A549 (cell line): ENCODE results near the gene ITSN1. TPM values are rescaled to one million over a fixed set of nuclear protein-coding genes. Genes with fewer than 3 reads are reported as not detected.

Experiments used
- ATAC-seq, 2 experiments: fragments of 200-7000 bp in 1 of 2; fragments of >200 bp in 1 of 2; cut with Nextera tagmentation in 1 of 2; cut with Tn5 transposase in 1 of 2; 3 replicates each; pipeline versions ENCODE4 v1.8.0 to v1.9.1; 2018 to 2020; ENCODE audit warnings: mild to moderate bottlenecking in 1 of 2, moderate library complexity in 1 of 2
- CTCF ChIA-PET: fragments of 300-600 bp; sonication (Branson Sonifier 250); formaldehyde crosslinking; extraction: SDS; loops from one replicate; lab custom pipeline; 2021; ENCODE audit warnings: antibody characterized with exemption, inconsistent platforms; lab: Yijun Ruan, JAX
- POLR2A ChIA-PET: fragments of 350-600 bp; formaldehyde crosslinking; extraction: SDS; loops from one replicate; lab custom pipeline; 2021; ENCODE audit warnings: antibody characterized with exemption, inconsistent platforms; lab: Yijun Ruan, JAX
- DNase-seq, 2 experiments: peaks; one replicate each; pipeline versions ENCODE4 v3.0.0 to v3.0.0-alpha.2; 2011 to 2016; ENCODE audit warnings: low read depth in 1 of 2, low spot score in 1 of 2
- FAIRE-seq: peaks from 2 replicates; lab custom pipeline; 2011; peaks lifted over from hg19 to GRCh38; lab: Jason Lieb, UNC
- H3K27ac ChIP-seq, 2 experiments: fragments of >200 bp; sonication (Bioruptor Twin); formaldehyde crosslinking; 3 replicates each; pipeline ENCODE4 v1.5.1; 2016 to 2017
- H3K4me1 ChIP-seq: fragments of >200 bp; sonication (Bioruptor Twin); formaldehyde crosslinking; 3 replicates; pipeline ENCODE4 v1.6.1; 2016
- H3K4me2 ChIP-seq: fragments of >200 bp; sonication (Bioruptor Twin); formaldehyde crosslinking; 3 replicates; pipeline ENCODE4 v1.6.1; 2016
- H3K4me3 ChIP-seq: fragments of >200 bp; sonication (Bioruptor Twin); formaldehyde crosslinking; 3 replicates; pipeline ENCODE4 v1.5.1; 2016
- H3K9me3 ChIP-seq: fragments of >200 bp; sonication (Bioruptor Twin); formaldehyde crosslinking; 3 replicates; pipeline ENCODE4 v1.6.1; 2016
- CBX8 ChIP-seq: fragments of 200-600 bp; sonication (generic); IDR thresholded peaks from 2 replicates; pipeline ENCODE4 v1.6.1; 2016
- EHMT2 ChIP-seq: fragments of 200-600 bp; sonication (generic); IDR thresholded peaks from 2 replicates; pipeline ENCODE4 v1.6.1; 2016; ENCODE audit warnings: antibody characterized with exemption, low read depth, mild to moderate bottlenecking, moderate library complexity
- ELK1 ChIP-seq: fragments of 150-350 bp; IDR thresholded peaks from 2 replicates; pipeline ENCODE4 v1.6.1; 2014; ENCODE audit warnings: low read depth, mild to moderate bottlenecking, low read length
- FOSL2 ChIP-seq, 2 experiments: fragments of 450-650 bp in 1 of 2; fragments of >200 bp in 1 of 2; sonication (Bioruptor Twin) in 1 of 2; formaldehyde crosslinking; IDR thresholded peaks; 2 replicates each; pipeline versions ENCODE4 v1.5.0 to v1.6.1; 2016 to 2020; ENCODE audit warnings: mild to moderate bottlenecking in 1 of 2, moderate library complexity in 1 of 2
- FOXS1 ChIP-seq: fragments of 250-450 bp; sonication (Bioruptor Pico); IDR thresholded peaks from 2 replicates; pipeline ENCODE4 v1.5.0; 2020; ENCODE audit warnings: mild to moderate bottlenecking, moderate library complexity
- HDAC2 ChIP-seq: fragments of 200-600 bp; sonication (generic); IDR thresholded peaks from 2 replicates; pipeline ENCODE4 v1.6.1; 2016
- HOXB13 ChIP-seq: fragments of 250-450 bp; sonication (Bioruptor Pico); IDR thresholded peaks from 2 replicates; pipeline ENCODE4 v1.5.0; 2020; ENCODE audit warnings: low read depth, mild to moderate bottlenecking, moderate library complexity
- JUN ChIP-seq, 2 experiments: fragments of >200 bp; sonication (Bioruptor Twin); formaldehyde crosslinking; IDR thresholded peaks; 2 replicates in 1 of 2; 3 replicates in 1 of 2; pipeline ENCODE4 v1.6.1; 2016 to 2017
- JUNB ChIP-seq: fragments of >200 bp; sonication (Bioruptor Twin); formaldehyde crosslinking; IDR thresholded peaks from 2 replicates; pipeline ENCODE4 v1.6.1; 2016
- MAFK ChIP-seq: fragments of 450-650 bp; IDR thresholded peaks from 2 replicates; pipeline ENCODE4 v1.6.1; 2014; ENCODE audit not compliant: partially characterized antibody
- RAD21 ChIP-seq, 2 experiments: fragments of >200 bp in 1 of 2; sonication (Bioruptor Twin) in 1 of 2; formaldehyde crosslinking in 1 of 2; IDR thresholded peaks in 1 of 2; conservative IDR thresholded peaks in 1 of 2; 2 replicates in 1 of 2; 3 replicates in 1 of 2; pipeline ENCODE4 v1.6.1; 2012 to 2018; ENCODE audit warnings: inconsistent platforms in 1 of 2
- REST ChIP-seq: fragments of 200-600 bp; sonication (generic); IDR thresholded peaks from 2 replicates; pipeline ENCODE4 v1.6.1; 2016; ENCODE audit warnings: antibody characterized with exemption, mild to moderate bottlenecking, moderate library complexity
- RNF2 ChIP-seq: fragments of 200-600 bp; sonication (generic); IDR thresholded peaks from 2 replicates; pipeline ENCODE4 v1.6.1; 2016; ENCODE audit warnings: low read depth, mild to moderate bottlenecking, antibody characterized with exemption, moderate library complexity, borderline replicate concordance
- TFCP2L1 ChIP-seq: fragments of 250-450 bp; sonication (Bioruptor Pico); IDR thresholded peaks from 2 replicates; pipeline ENCODE4 v1.5.0; 2021; ENCODE audit warnings: mild to moderate bottlenecking
- TP53 ChIP-seq: fragments of 250-450 bp; sonication (Bioruptor Pico); IDR thresholded peaks from 2 replicates; pipeline ENCODE4 v1.5.0; 2021; ENCODE audit warnings: mild to moderate bottlenecking, moderate library complexity
- ZC3H11A ChIP-seq: fragments of 450-650 bp; IDR thresholded peaks from 2 replicates; pipeline ENCODE4 v1.6.1; 2014; ENCODE audit warnings: antibody characterized with exemption, mild to moderate bottlenecking
- ZFP36 ChIP-seq: fragments of 450-650 bp; IDR thresholded peaks from 2 replicates; pipeline ENCODE4 v1.6.1; 2014; ENCODE audit warnings: borderline replicate concordance; ENCODE audit not compliant: partially characterized antibody
- WGBS: methylation state at CpG from one replicate; pipeline ENCODE4 v1.1.6; 2017; ENCODE audit errors: missing lambda C conversion rate; 5-methylcytosine and 5-hydroxymethylcytosine counted together
- polyA plus RNA-seq, 4 experiments: library from polyadenylated mRNA; depleted of rRNA in 3 of 4; stranded (reverse); fragments of >200 nt; fragmentation: RNase III in 1 of 4; extraction: RNeasy Plus Mini Kit Qiagen cat#74134 plus additional on column Dnase treatment in 1 of 4; gene quantifications; 2 replicates in 3 of 4; 3 replicates in 1 of 4; pipeline ENCODE4 v1.2.3, GENCODE V29; 2011 to 2017
- TF ChIP-seq, protein P1 (sequence below): IDR thresholded peaks from 2 replicates; pipeline ENCODE4 v1.6.1; 2012; ENCODE audit warnings: low read depth, borderline replicate concordance
- TF ChIP-seq, protein P2 (sequence below): fragments of >200 bp; sonication (Bioruptor Twin); formaldehyde crosslinking; IDR thresholded peaks from 3 replicates; pipeline ENCODE4 v1.5.1; 2016

Gene ITSN1
- polyA plus RNA-seq, 2 of the 4 experiments (the other 2 are of a cell fraction): 15.2 to 23.7 TPM

DNA sequence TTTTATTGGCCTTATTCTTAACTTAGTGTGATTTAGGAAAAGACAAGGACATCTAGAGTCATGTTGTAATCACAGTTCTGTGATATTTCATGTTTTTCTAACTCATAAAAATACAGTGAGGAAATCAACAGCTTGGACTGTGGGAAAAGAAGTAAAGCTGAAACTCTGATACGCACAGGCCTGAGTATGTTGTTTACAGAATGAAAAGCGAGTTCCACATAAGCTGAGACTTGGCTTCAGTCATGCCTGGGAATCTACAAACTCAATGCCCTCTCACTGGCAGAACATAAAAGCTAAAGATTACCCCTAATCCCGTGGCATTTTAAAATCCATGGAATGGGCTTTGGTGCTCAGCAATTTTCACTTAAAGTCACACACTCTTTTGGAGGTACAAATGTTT, 296.9 kb downstream of the ITSN1 start:
- no peak overlapping the region for H3K27ac ChIP-seq
- CTCF ChIA-PET: interaction anchor here (0.8 to 1.9 kb wide), 3 partner anchors 15 to 1272 kb away, joined by 3 to 16 read pairs (median 3); no protein-coding TSS in a partner anchor
- ATAC-seq (no peak), FAIRE-seq (no peak), DNase-seq (no peak)
- no peak overlapping the region for H3K4me3 ChIP-seq
- 80% methylated on average over 3 of the region's 3 CpGs for WGBS
- no peak overlapping the region for H3K4me2 ChIP-seq
- H3K9me3 ChIP-seq: no peaks in the 10 kb centered on the region
- TF ChIP-seq HDAC2: no peak
- TF ChIP-seq ELK1: no peak
- TF ChIP-seq RAD21 (conservative IDR thresholded peaks at IDR 0.05 in 1 of 2, IDR thresholded peaks at IDR 0.05 in 1 of 2): no peak
- no peak for TF ChIP-seq FOXS1 (CRISPR knock-in tag)
- TF ChIP-seq TP53 (CRISPR knock-in tag): no peak
- no peak for TF ChIP-seq CBX8
- no peak for TF ChIP-seq REST
- TF ChIP-seq JUNB: no peak
- no peak for TF ChIP-seq JUN (IDR thresholded peaks at IDR 0.05)
- TF ChIP-seq TFCP2L1 (CRISPR knock-in tag): no peak
- TF ChIP-seq ZFP36: no peak
- TF ChIP-seq, protein P1, sequence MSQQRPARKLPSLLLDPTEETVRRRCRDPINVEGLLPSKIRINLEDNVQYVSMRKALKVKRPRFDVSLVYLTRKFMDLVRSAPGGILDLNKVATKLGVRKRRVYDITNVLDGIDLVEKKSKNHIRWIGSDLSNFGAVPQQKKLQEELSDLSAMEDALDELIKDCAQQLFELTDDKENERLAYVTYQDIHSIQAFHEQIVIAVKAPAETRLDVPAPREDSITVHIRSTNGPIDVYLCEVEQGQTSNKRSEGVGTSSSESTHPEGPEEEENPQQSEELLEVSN: no peak
- POLR2A ChIA-PET: no interaction called here
- H3K4me1 ChIP-seq: no peaks in the 10 kb centered on the region

DNA sequence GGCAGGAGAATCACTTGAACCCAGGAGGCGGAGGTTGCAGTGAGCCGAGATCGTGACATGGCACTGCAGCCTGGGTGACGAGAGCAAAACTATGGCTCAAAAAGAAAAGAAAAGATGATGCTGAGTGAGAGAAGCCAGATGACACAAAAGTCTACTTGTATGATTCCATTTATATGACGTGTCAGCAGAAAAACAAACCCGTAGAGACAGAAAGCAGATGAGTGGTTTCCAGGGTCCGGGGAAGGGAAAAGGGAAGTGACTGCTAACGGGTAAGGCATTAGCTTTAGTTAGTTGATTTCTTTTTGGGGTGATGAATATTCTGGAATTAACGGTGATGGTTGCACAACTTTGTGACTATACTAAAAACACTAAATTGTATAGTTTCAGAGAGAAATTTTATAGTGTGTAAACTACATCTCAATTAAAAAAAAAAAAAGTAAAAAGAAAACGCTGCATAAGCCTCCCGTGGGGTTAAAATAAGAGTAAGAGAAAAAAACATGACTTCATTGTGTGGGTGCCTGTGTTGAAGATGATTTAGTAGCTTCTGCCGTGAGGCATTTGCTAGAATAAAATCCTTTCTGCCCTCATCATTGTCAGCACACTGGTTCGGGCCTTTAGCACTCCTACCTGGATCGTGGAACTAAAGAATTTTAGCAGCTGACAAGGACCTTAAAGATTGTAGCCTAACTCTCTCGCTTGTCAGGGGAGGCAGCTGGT, 298.0 kb downstream of the ITSN1 start:
- Histone ChIP-seq H3K9me3 (no peaks in the 10 kb centered on the region), H3K4me1 (no peaks in the 10 kb centered on the region), H3K4me2 (no peak overlapping the region), H3K27ac (no peak overlapping the region), H3K4me3 (no peak overlapping the region)
- no peak for DNase-seq
- CTCF ChIA-PET: interaction anchor here (0.6 to 1.8 kb wide), 4 partner anchors 17 to 427 kb away, joined by 3 to 9 read pairs (median 4); no protein-coding TSS in a partner anchor
- 91% methylated on average over 15 of the region's 15 CpGs for WGBS
- TF ChIP-seq HDAC2: no peak
- peak; percentile 86 for TF ChIP-seq MAFK
- ATAC-seq: no peak
- FAIRE-seq: no peak
- POLR2A ChIA-PET: interaction anchor here (0.6 kb wide), 1 partner anchor 24 kb away, joined by 5 read pairs; no protein-coding TSS in a partner anchor

DNA sequence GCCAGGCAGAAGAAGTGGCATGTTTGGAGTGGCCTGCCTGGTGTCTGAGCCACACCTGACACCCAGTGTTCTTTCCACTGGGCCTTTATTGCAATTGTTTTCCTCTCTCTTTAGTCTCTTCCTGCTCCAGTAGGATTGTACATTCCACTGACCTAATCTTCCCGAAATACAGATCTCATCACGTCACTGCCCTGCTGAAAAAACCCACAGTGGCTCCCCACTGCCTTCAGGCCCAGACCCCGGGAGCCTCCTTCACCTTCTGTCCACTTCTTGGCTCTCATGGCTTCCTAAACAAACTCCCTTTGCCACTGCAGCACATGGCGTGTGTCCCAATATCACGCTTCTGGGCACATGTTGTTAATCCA, 298.6 kb downstream of the ITSN1 start:
- Histone ChIP-seq H3K9me3 (no peaks in the 10 kb centered on the region), H3K27ac (no peak overlapping the region), H3K4me2 (no peak overlapping the region)
- ATAC-seq: no peak
- ChIA-PET POLR2A (no interaction called here), CTCF (interaction anchor here (0.7 to 1.8 kb wide), 2 partner anchors 17 to 109 kb away, joined by 4 to 9 read pairs; no protein-coding TSS in a partner anchor)
- DNase-seq: no peak
- no peak for FAIRE-seq
- WGBS: 90% methylated on average over 5 of the region's 5 CpGs
- TF ChIP-seq ZC3H11A (no peak), HOXB13 (CRISPR knock-in tag) (no peak), FOSL2 (IDR thresholded peaks at IDR 0.05) (no peak), FOSL2 (CRISPR knock-in tag; IDR thresholded peaks at IDR 0.05) (no peak), ELK1 (no peak), EHMT2 (no peak), RNF2 (no peak)
- TF ChIP-seq, protein P2, sequence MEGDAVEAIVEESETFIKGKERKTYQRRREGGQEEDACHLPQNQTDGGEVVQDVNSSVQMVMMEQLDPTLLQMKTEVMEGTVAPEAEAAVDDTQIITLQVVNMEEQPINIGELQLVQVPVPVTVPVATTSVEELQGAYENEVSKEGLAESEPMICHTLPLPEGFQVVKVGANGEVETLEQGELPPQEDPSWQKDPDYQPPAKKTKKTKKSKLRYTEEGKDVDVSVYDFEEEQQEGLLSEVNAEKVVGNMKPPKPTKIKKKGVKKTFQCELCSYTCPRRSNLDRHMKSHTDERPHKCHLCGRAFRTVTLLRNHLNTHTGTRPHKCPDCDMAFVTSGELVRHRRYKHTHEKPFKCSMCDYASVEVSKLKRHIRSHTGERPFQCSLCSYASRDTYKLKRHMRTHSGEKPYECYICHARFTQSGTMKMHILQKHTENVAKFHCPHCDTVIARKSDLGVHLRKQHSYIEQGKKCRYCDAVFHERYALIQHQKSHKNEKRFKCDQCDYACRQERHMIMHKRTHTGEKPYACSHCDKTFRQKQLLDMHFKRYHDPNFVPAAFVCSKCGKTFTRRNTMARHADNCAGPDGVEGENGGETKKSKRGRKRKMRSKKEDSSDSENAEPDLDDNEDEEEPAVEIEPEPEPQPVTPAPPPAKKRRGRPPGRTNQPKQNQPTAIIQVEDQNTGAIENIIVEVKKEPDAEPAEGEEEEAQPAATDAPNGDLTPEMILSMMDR: no peak
- TF ChIP-seq, all 56 proteins: peak for 0
- H3K4me3 ChIP-seq: no peak overlapping the region
- no peaks in the 10 kb centered on the region for H3K4me1 ChIP-seq
